Measurements from ENCODE around the gene PLXDC2. TPM values are rescaled to one million over a fixed set of nuclear protein-coding genes. Genes with fewer than 3 reads are reported as not detected.

The PLXDC2 gene
- total and polyA plus RNA-seq, 10 of the 15 experiments (the other 5 are each of a cell fraction or from before 2014, with no cell fraction given), result 0.05 to 1.8 (median 0.14) TPM; not detected in 2

- WGBS (ENCODE audit: insufficient coverage, insufficient replicate concordance, low lambda C conversion rate, missing lambda C conversion rate), result 30% methylated on average over 4 of the region's 4 CpGs
- intact Hi-C loops (cut with micrococcal nuclease; ENCODE audit: unreplicated experiment) (loop anchor here (2.0 kb wide), 1 partner anchor 13 kb away; no protein-coding TSS in a partner anchor), in situ Hi-C loops (cut with MboI) (no loop called here)
- BruUV-seq (replicated peaks), result no TSS peak
- Histone ChIP-seq H3K27me3 (replicated peaks in 1 of 2; ENCODE audit: control insufficient read depth in 2 of 2, insufficient read depth in 2 of 2, low read length in 1 of 2) (no peaks in the 10 kb centered on the region), H3K36me3 (ENCODE audit: control insufficient read depth in 2 of 2, insufficient read depth in 2 of 2, low read length in 1 of 2) (no peaks in the 10 kb centered on the region), H2AFZ (ENCODE audit: control insufficient read depth, low read depth, low read length) (no peak overlapping the region), H3K4me2 (ENCODE audit: control insufficient read depth, insufficient read depth) (no peak overlapping the region), H3K4me3 (no peak overlapping the region), H3K9me3 (replicated peaks; ENCODE audit: control insufficient read depth, insufficient read depth, low read length) (no peaks in the 10 kb centered on the region), H3K4me1 (ENCODE audit: control insufficient read depth, insufficient read depth, low read length) (no peaks in the 10 kb centered on the region), H4K20me1 (ENCODE audit: control insufficient read depth, insufficient read depth) (no peaks in the 10 kb centered on the region), H3K9ac (ENCODE audit: control insufficient read depth, insufficient read depth, low read length) (no peak overlapping the region), H3K79me2 (ENCODE audit: control insufficient read depth, insufficient read depth, low read length) (no peaks in the 10 kb centered on the region), H3K27ac (ENCODE audit: control insufficient read depth, insufficient read depth) (no peak overlapping the region)
- FAIRE-seq, result no peak
- ATAC-seq, result no peak
- POLR2A ChIA-PET, result interaction anchor here (0.6 kb wide), 1 partner anchor 22 kb away, joined by 6 read pairs; no protein-coding TSS in a partner anchor
- DNase-seq (ENCODE audit: low read depth, low spot score), result no peak
- SMC1A ChIA-PET (ENCODE audit: uncharacterized antibody, unreplicated experiment), result interaction anchor here (0.6 to 3.3 kb wide), 12 partner anchors 8 to 522 kb away, joined by 3 to 18 read pairs (median 4); no protein-coding TSS in a partner anchor
- RAD21 ChIA-PET (ENCODE audit: unreplicated experiment), result interaction anchor here (0.6 to 1.3 kb wide), 4 partner anchors 9 to 15 kb away, joined by 3 to 4 read pairs (median 3); no protein-coding TSS in a partner anchor
- CTCF ChIA-PET, result interaction anchor here (1.0 to 2.0 kb wide), 2 partner anchors 10 to 17 kb away, joined by 3 to 12 read pairs; no protein-coding TSS in a partner anchor
- TF ChIP-seq IRF3 (IDR thresholded peaks at IDR 0.05), result no peak
- no peak for TF ChIP-seq ATF7 (IDR thresholded peaks at IDR 0.05; ENCODE audit: low read depth)
- TF ChIP-seq KDM1A (IDR thresholded peaks at IDR 0.05; ENCODE audit: borderline replicate concordance), result no peak
- TF ChIP-seq ELK1 (IDR thresholded peaks at IDR 0.05; ENCODE audit: low read depth, low read length), result no peak
- TF ChIP-seq EZH2 (IDR thresholded peaks at IDR 0.05; ENCODE audit: borderline replicate concordance, control insufficient read depth, low read depth, low read length), result no peak
- TF ChIP-seq ZNF274 (IDR thresholded peaks at IDR 0.05; ENCODE audit: insufficient read depth, insufficient read length), result no peak
- no peak for TF ChIP-seq CREM (IDR thresholded peaks at IDR 0.05; ENCODE audit: low read depth)
- TF ChIP-seq NKRF (conservative IDR thresholded peaks at IDR 0.05), result no peak
- no peak for TF ChIP-seq ZBED1 (IDR thresholded peaks at IDR 0.05; ENCODE audit: borderline replicate concordance)
- TF ChIP-seq NFIC (IDR thresholded peaks at IDR 0.05; ENCODE audit: low read depth, low read length), result no peak
These were observed 115.8 kb downstream of the PLXDC2 start for GRCh38 chr10:19931894-19932590.
